Heart left ventricle (tissue), 13 donors: Measurements from ENCODE around the gene GOLGA6L26.
"Not testable (repeated sequence)": the region's sequence is repeated elsewhere in the genome, so short reads cannot be mapped to it uniquely, and the experiment has no call there.

Experiments used
- CTCF ChIP-seq, 12 donors: fragments of 200-600 bp; sonication (generic) in 4 of 12; IDR thresholded peaks; one replicate each; pipeline versions ENCODE4 v1.5.0 to v1.8.0; 2018 to 2022; ENCODE audit warnings: antibody characterized with exemption in 12 of 12, mild to moderate bottlenecking in 5 of 12
- POLR2A ChIP-seq, 2 donors: fragments of 450-650 bp; IDR thresholded peaks; one replicate each; pipeline ENCODE4 v1.6.1; 2017; ENCODE audit warnings: antibody characterized with exemption in 2 of 2, mild to moderate bottlenecking in 2 of 2, moderate library complexity in 2 of 2
- donor health status: ischemic (EF 13 %, LVEDD 7.1; RV severe dilation, severe dysfunction).
- donor health status: DM: no; HTN: yes; CAD: no.
- donor health status: DM: no; HTN: no; CAD: no.
- donor health status: ischemic (EF 25% LVEDD 6.9; RV normal size, moderate dysfunction).
- donor health status: ischemic (EF 25% LVEDD 5.7; RV mildly dilated, moderate dysfunction).
- donor health status: ischemic (EF 35%, LVEDD 5.7; RV mildly dilated, moderate dysfunction).
- donor health status: nonischemic (EF 11% LVEDD 7.7; RV severe dilation, severe dysfunction).
- donor health status: DM: yes; HTN: yes; CAD: no.
- donor health status: PGD.
- donor health status: ischemic (EF 29% LVEDD 5.4; RV normal size, mild dysfunction).
- donor health status: nonischemic (EF 23%, LVEDD 6.1; RV moderate dilation, normal function).

GRCh38 chr15:23304267-23304666 lies 29.7 kb downstream of the GOLGA6L26 start:
- not testable (repeated sequence) for TF ChIP-seq CTCF, POLR2A (IDR thresholded peaks at IDR 0.05)
